ENCODE data around the gene APOL5. TPM values are rescaled to one million over a fixed set of nuclear protein-coding genes. Genes with fewer than 3 reads are reported as not detected.

APOL5 gene
- total RNA-seq, 1 donor from 2014 or later, result not detected

Other genes starting within 250 kb of the APOL5 start
- not detected in 2 replicates for gene RASD2, start 177.0 kb upstream of the APOL5 start, total RNA-seq
- gene MB, start 100.5 kb upstream of the APOL5 start, total RNA-seq, result 0.36 and 0.68 TPM in 2 replicates
- gene APOL6, start 69.4 kb upstream of the APOL5 start, total RNA-seq, result 73.1 and 73.9 TPM in 2 replicates

Measured in T-helper 2 cell treated with Interferon-gamma antibody and Interleukin-4, amounts not matched to agents 100 ng/mL and 5 ng/mL, for 36 hours (primary cell).